Activated naive CD4-positive, alpha-beta T cell treated with anti-CD3 and anti-CD28 coated beads for 36 hours (primary cell): ENCODE results near the gene ATP1B2. TPM values are rescaled to one million over a fixed set of nuclear protein-coding genes. Genes with fewer than 3 reads are reported as not detected.

Experiments used
- CTCF ChIA-PET: fragments of 350-600 bp; sonication (Branson Sonifier 250); formaldehyde crosslinking; loops from one replicate; lab custom pipeline; 2021; ENCODE audit warnings: antibody characterized with exemption; lab: Charles Lee
- DNase-seq: peaks from one replicate; pipeline ENCODE4 v3.0.0-alpha.2; 2020
- H3K27ac Mint-ChIP-seq: one replicate; pipeline ENCODE4 v1.8.0; 2021; ENCODE audit warnings: mild to moderate bottlenecking, mixed read lengths
- H3K27me3 Mint-ChIP-seq: one replicate; pipeline ENCODE4 v1.8.0; 2021; ENCODE audit warnings: low read depth, mixed read lengths
- H3K36me3 Mint-ChIP-seq: one replicate; pipeline ENCODE4 v1.8.0; 2021; ENCODE audit warnings: low read depth, mixed read lengths
- H3K4me1 Mint-ChIP-seq: one replicate; pipeline ENCODE4 v1.8.0; 2021; ENCODE audit warnings: low read depth, mixed read lengths
- H3K4me3 Mint-ChIP-seq: one replicate; pipeline ENCODE4 v1.8.0; 2021; ENCODE audit warnings: mild to moderate bottlenecking, moderate library complexity, mixed read lengths
- H3K9me3 Mint-ChIP-seq: one replicate; pipeline ENCODE4 v1.8.0; 2021; ENCODE audit warnings: mixed read lengths
- intact Hi-C: fragments of 100-400 bp; cut with micrococcal nuclease; formaldehyde crosslinking; loops from one replicate; pipeline ENCODE4 v1.15.1; 2023
- total RNA-seq, 2 experiments: library from RNA; stranded (reverse); gene quantifications; one replicate each; pipeline ENCODE4 v1.2.3, GENCODE V29; 2021

ATP1B2 gene
- total RNA-seq, 2 experiments from 2014 or later: 0.14 to 0.30 TPM

DNA sequence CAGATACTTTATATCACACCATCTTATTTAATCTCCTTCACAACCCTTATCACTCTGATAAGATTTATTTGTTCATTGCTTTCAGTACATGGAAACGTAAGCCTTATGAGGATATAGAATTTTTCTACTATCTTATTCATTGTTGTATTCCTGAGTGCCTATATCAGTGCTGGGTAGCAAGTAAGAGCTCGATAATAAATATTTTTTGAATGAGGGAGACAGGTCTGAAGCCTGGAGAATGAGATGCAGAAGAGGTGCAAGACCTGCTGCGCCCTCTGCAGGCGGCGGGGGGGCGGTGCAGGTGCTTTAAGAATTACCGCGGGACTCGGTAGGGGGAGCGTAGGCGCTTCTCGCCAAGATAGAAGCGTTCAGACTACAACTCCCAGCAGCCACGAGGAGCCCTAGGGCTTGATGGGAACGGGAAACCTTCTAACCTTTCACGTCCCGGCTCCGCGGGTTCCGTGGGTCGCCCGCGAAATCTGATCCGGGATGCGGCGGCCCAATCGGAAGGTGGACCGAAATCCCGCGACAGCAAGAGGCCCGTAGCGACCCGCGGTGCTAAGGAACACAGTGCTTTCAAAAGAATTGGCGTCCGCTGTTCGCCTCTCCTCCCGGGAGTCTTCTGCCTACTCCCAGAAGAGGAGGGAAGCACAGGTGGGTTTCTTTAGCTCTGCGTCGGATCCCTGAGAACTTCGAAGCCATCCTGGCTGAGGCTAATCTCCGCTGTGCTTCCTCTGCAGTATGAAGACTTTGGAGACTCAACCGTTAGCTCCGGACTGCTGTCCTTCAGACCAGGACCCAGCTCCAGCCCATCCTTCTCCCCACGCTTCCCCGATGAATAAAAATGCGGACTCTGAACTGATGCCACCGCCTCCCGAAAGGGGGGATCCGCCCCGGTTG, 37.4 kb downstream of the ATP1B2 start, which contains the start of gene WRAP53:
WRAP53 (plus strand) TSS at position 570 of the 900 bp plus-strand sequence; CDS start at position 742, 172 bp downstream.
- H3K4me3 Mint-ChIP-seq: peak within 1 kb of the TSS; percentile 89
- intact Hi-C loops: loop anchor here (1.0 to 10.0 kb wide), 14 partner anchors 56 to 449 kb away; partner anchors contain the start of genes CD68, CTDNEP1, ELP5 and MPDU1
- H3K36me3 Mint-ChIP-seq: peaks cover 37% of the 10 kb centered on the region
- no peaks in the 10 kb centered on the region for H3K27me3 Mint-ChIP-seq
- peak within 1 kb of the TSS; percentile 99 for H3K27ac Mint-ChIP-seq
- DNase-seq: peak; percentile 98
- no peaks in the 10 kb centered on the region for H3K9me3 Mint-ChIP-seq
- H3K4me1 Mint-ChIP-seq: peaks cover 33% of the 10 kb centered on the region
- CTCF ChIA-PET: interaction anchor here (0.5 to 4.6 kb wide), 36 partner anchors 9 to 432 kb away, joined by 3 to 56 read pairs (median 5); partner anchors contain the start of genes ATP1B2, CD68, FXR2 and MPDU1

DNA sequence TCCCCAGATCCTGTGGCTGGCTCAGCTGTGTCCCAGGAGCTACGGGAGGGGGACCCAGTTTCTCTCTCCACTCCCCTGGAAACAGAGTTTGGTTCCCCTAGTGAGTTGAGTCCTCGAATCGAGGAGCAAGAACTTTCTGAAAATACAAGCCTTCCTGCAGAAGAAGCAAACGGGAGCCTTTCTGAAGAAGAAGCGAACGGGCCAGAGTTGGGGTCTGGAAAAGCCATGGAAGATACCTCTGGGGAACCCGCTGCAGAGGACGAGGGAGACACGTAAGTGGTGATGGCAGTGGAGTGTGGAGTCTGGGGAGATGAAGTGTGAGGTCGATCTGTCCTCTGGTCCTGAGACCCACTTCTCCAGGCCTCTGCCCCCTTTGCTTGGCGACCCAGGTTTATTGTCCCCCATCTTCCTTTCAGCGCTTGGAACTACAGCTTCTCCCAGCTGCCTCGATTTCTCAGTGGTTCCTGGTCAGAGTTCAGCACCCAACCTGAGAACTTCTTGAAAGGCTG, 38.1 kb downstream of the ATP1B2 start:
- peaks cover 40% of the 10 kb centered on the region for H3K36me3 Mint-ChIP-seq
- H3K4me1 Mint-ChIP-seq: peaks cover 29% of the 10 kb centered on the region
- DNase-seq: no peak

GRCh38 chr17:7695586-7695985, 44.9 kb downstream of the ATP1B2 start:
- Mint-ChIP-seq H3K9me3 (no peaks in the 10 kb centered on the region), H3K4me1 (peaks cover 1% of the 10 kb centered on the region), H3K4me3 (no peak overlapping the region), H3K27me3 (no peaks in the 10 kb centered on the region), H3K36me3 (peaks cover 39% of the 10 kb centered on the region), H3K27ac (no peak overlapping the region)
- CTCF ChIA-PET: no interaction called here
- intact Hi-C loops: no loop called here
- DNase-seq: no peak

More for the DNA sequence above, 38.1 kb downstream of the ATP1B2 start:
- Mint-ChIP-seq H3K27ac (peak overlapping the region; percentile 72), H3K4me3 (peak overlapping the region; percentile 89), H3K27me3 (no peaks in the 10 kb centered on the region), H3K9me3 (no peaks in the 10 kb centered on the region)
- CTCF ChIA-PET: interaction anchor here (0.5 to 4.6 kb wide), 14 partner anchors 10 to 430 kb away, joined by 3 to 56 read pairs (median 6); partner anchors contain the start of genes ATP1B2, FXR2, SENP3 and SHBG
- intact Hi-C loops: loop anchor here (1.0 to 10.0 kb wide), 9 partner anchors 57 to 437 kb away; partner anchors contain the start of genes CD68, CTDNEP1, ELP5 and NAA38

GRCh38 chr17:7697828-7698588, 47.3 kb downstream of the ATP1B2 start:
- Mint-ChIP-seq H3K27me3 (no peaks in the 10 kb centered on the region), H3K4me3 (no peak overlapping the region), H3K36me3 (peaks cover 51% of the 10 kb centered on the region), H3K9me3 (no peaks in the 10 kb centered on the region), H3K4me1 (no peaks in the 10 kb centered on the region), H3K27ac (no peak overlapping the region)
- intact Hi-C loops: no loop called here
- CTCF ChIA-PET: no interaction called here
- no peak for DNase-seq

DNA sequence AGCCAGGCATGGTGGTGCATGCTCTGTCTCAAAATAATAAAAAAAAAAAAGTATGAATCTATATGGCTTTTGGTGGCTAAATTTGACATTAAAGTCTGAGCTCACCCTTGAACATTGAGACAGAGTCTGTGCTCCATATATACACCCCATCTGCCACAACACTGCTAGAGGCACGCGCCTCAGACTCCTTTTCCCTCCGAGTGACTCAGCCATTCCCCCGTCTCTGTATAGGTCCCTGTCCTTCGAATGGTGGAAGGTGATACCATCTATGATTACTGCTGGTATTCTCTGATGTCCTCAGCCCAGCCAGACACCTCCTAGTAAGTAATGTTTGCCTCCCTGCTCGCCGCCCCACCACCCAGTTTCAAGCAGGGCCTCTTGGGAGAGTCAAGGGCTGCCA, 49.8 kb downstream of the ATP1B2 start:
- Mint-ChIP-seq H3K4me1 (peaks cover 7% of the 10 kb centered on the region), H3K27me3 (peaks cover 15% of the 10 kb centered on the region), H3K36me3 (peaks cover 43% of the 10 kb centered on the region), H3K27ac (no peak overlapping the region), H3K4me3 (no peak overlapping the region), H3K9me3 (no peaks in the 10 kb centered on the region)
- DNase-seq: no peak
- CTCF ChIA-PET: interaction anchor here (0.6 to 2.4 kb wide), 2 partner anchors 12 to 215 kb away, joined by 5 to 8 read pairs; partner anchors contain the start of genes TP53 and WRAP53
- intact Hi-C loops: no loop called here

- CTCF ChIA-PET: interaction anchor here (2.4 kb wide), 1 partner anchor 13 kb away, joined by 8 read pairs; the partner anchor contains the start of genes TP53 and WRAP53
- no peak for DNase-seq
- Mint-ChIP-seq H3K4me1 (peaks cover 11% of the 10 kb centered on the region), H3K36me3 (peaks cover 34% of the 10 kb centered on the region), H3K4me3 (no peak overlapping the region), H3K27me3 (peaks cover 27% of the 10 kb centered on the region), H3K9me3 (no peaks in the 10 kb centered on the region), H3K27ac (no peak overlapping the region)
- intact Hi-C loops: no loop called here
These were observed 51.0 kb downstream of the ATP1B2 start for GRCh38 chr17:7701681-7702080.

- CTCF ChIA-PET: interaction anchor here (2.4 kb wide), 1 partner anchor 14 kb away, joined by 8 read pairs; the partner anchor contains the start of genes TP53 and WRAP53
- H3K4me3 Mint-ChIP-seq: no peak overlapping the region
- H3K27ac Mint-ChIP-seq: no peak overlapping the region
- intact Hi-C loops: no loop called here
- H3K9me3 Mint-ChIP-seq: no peaks in the 10 kb centered on the region
- peaks cover 11% of the 10 kb centered on the region for H3K4me1 Mint-ChIP-seq
- H3K27me3 Mint-ChIP-seq: peaks cover 36% of the 10 kb centered on the region
- H3K36me3 Mint-ChIP-seq: peaks cover 32% of the 10 kb centered on the region
- DNase-seq: no peak
These were observed 52.0 kb downstream of the ATP1B2 start for GRCh38 chr17:7702776-7703175.

GRCh38 chr17:7703584-7704479, 53.1 kb downstream of the ATP1B2 start:
- Mint-ChIP-seq H3K27ac (no peak overlapping the region), H3K4me1 (peaks cover 11% of the 10 kb centered on the region), H3K4me3 (no peak overlapping the region), H3K9me3 (no peaks in the 10 kb centered on the region), H3K27me3 (peaks cover 40% of the 10 kb centered on the region), H3K36me3 (peaks cover 26% of the 10 kb centered on the region)
- CTCF ChIA-PET: interaction anchor here (0.7 to 1.0 kb wide), 3 partner anchors 10 to 407 kb away, joined by 3 to 5 read pairs (median 3); no protein-coding TSS in a partner anchor
- no peak for DNase-seq
- intact Hi-C loops: no loop called here

GRCh38 chr17:7704601-7705268, 54.0 kb downstream of the ATP1B2 start, which contains the start of gene EFNB3:
TSS of gene EFNB3 (plus strand) at chr17:7705202. CDS start at chr17:7705599, 397 bp downstream.
- Mint-ChIP-seq H3K4me1 (peaks cover 11% of the 10 kb centered on the region), H3K4me3 (peak within 1 kb of the TSS; percentile 27), H3K36me3 (peaks cover 26% of the 10 kb centered on the region), H3K27me3 (peaks cover 44% of the 10 kb centered on the region), H3K9me3 (no peaks in the 10 kb centered on the region), H3K27ac (no peak within 1 kb of the TSS)
- intact Hi-C loops: no loop called here
- peak; percentile 18 for DNase-seq
- CTCF ChIA-PET: interaction anchor here (1.0 kb wide), 1 partner anchor 408 kb away, joined by 3 read pairs; no protein-coding TSS in a partner anchor
